PC-9 (cell line): Measurements from ENCODE around the gene ASGR2. TPM values are rescaled to one million over a fixed set of nuclear protein-coding genes. Genes with fewer than 3 reads are reported as not detected.
"Not testable (repeated sequence)": the region's sequence is repeated elsewhere in the genome, so short reads cannot be mapped to it uniquely, and the experiment has no call there.

Experiments used
- BruUV-seq: library from RNA; stranded (reverse); fragments of 400-500 nt; replicated peaks from 2 replicates; lab custom pipeline; 2021; lab: Mats Ljungman, UMichigan
- CTCF ChIA-PET: fragments of 300-600 bp; sonication (Branson Sonifier 250); formaldehyde crosslinking; loops from one replicate; lab custom pipeline; 2022; ENCODE audit warnings: antibody characterized with exemption; lab: Charles Lee
- POLR2A ChIA-PET: fragments of 300-600 bp; sonication (Branson Sonifier 250); formaldehyde crosslinking; loops from one replicate; lab custom pipeline; 2022; ENCODE audit warnings: antibody characterized with exemption; ENCODE audit not compliant: unreplicated experiment; lab: Charles Lee
- DNase-seq, 2 experiments: peaks; one replicate each; pipeline versions ENCODE4 v3.0.0 to v3.0.0-alpha.2; 2015 to 2022; ENCODE audit warnings: mixed read lengths in 1 of 2
- H2AFZ ChIP-seq: fragments of 200-600 bp; sonication (generic); 2 replicates; pipeline ENCODE4 v1.8.1; 2017; ENCODE audit warnings: antibody characterized with exemption
- H3F3A ChIP-seq: fragments of 200-600 bp; sonication (generic); 2 replicates; pipeline ENCODE4 v1.8.1; 2017; ENCODE audit warnings: antibody characterized with exemption, mild to moderate bottlenecking, low read depth; ENCODE audit not compliant: insufficient read depth
- H3K27ac ChIP-seq: fragments of 200-600 bp; sonication (generic); 2 replicates; pipeline ENCODE4 v1.6.1; 2016; ENCODE audit warnings: mixed run types
- H3K27me3 ChIP-seq: fragments of 200-600 bp; sonication (generic); 2 replicates; pipeline ENCODE4 v1.6.1; 2016; ENCODE audit warnings: low read depth, mixed run types; ENCODE audit not compliant: insufficient read depth
- H3K36me3 ChIP-seq: fragments of 200-600 bp; sonication (generic); 2 replicates; pipeline ENCODE4 v1.6.1; 2016; ENCODE audit warnings: low read depth, mixed run types
- H3K4me1 ChIP-seq: fragments of 200-600 bp; sonication (generic); replicated peaks from 2 replicates; pipeline ENCODE4 v1.6.1; 2016; ENCODE audit warnings: mixed run types; ENCODE audit not compliant: insufficient read depth
- H3K4me2 ChIP-seq: fragments of 200-600 bp; sonication (generic); 2 replicates; pipeline ENCODE4 v1.6.1; 2017; ENCODE audit warnings: mixed run types
- H3K4me3 ChIP-seq: fragments of 200-600 bp; sonication (generic); 2 replicates; pipeline ENCODE4 v1.6.1; 2016; ENCODE audit warnings: mixed run types
- H3K79me2 ChIP-seq: fragments of 200-600 bp; sonication (generic); 2 replicates; pipeline ENCODE4 v1.6.1; 2017; ENCODE audit warnings: low read depth, mixed run types
- H3K9me2 ChIP-seq: fragments of 200-600 bp; sonication (generic); 2 replicates; pipeline ENCODE4 v1.8.1; 2017; ENCODE audit warnings: mild to moderate bottlenecking; ENCODE audit not compliant: insufficient read depth
- H3K9me3 ChIP-seq: fragments of 200-600 bp; sonication (generic); 2 replicates; pipeline ENCODE4 v1.8.1; 2016; ENCODE audit warnings: low read depth; ENCODE audit not compliant: insufficient read depth
- H4K20me1 ChIP-seq: fragments of 200-600 bp; sonication (generic); 2 replicates; pipeline ENCODE4 v1.8.1; 2017; ENCODE audit not compliant: insufficient read depth
- CTCF ChIP-seq: fragments of 200-600 bp; sonication (generic); conservative IDR thresholded peaks from 2 replicates; pipeline ENCODE4 v1.6.1; 2017; ENCODE audit warnings: mixed run types, antibody characterized with exemption, mild to moderate bottlenecking, moderate library complexity
- EZH2 ChIP-seq: fragments of 200-600 bp; sonication (generic); IDR thresholded peaks from 2 replicates; pipeline ENCODE4 v1.8.0; 2017; ENCODE audit warnings: antibody characterized with exemption, low read depth
- intact Hi-C: fragments of 100-400 bp; cut with micrococcal nuclease; formaldehyde crosslinking; loops from one replicate; pipeline ENCODE4 v1.10.0; 2022; ENCODE audit not compliant: unreplicated experiment
- total RNA-seq: library from RNA; stranded (reverse); gene quantifications from 2 replicates; pipeline ENCODE4 v1.2.3, GENCODE V29; 2021

Gene ASGR2
- total RNA-seq, 1 experiment from 2014 or later, result not detected

- CTCF ChIA-PET, result not testable (repeated sequence)
Observed at GRCh38 chr17:7088442-7088841, 26.2 kb downstream of the ASGR2 start.

GRCh38 chr17:7084088-7084487, 30.5 kb downstream of the ASGR2 start:
- no peak for TF ChIP-seq EZH2
- no peak for TF ChIP-seq CTCF
- Histone ChIP-seq H3K9me3 (no peaks in the 10 kb centered on the region), H3F3A (no peaks in the 10 kb centered on the region), H3K27ac (no peak overlapping the region), H2AFZ (no peak overlapping the region), H3K4me2 (no peak overlapping the region), H3K79me2 (no peaks in the 10 kb centered on the region), H3K4me1 (no peaks in the 10 kb centered on the region), H3K36me3 (no peaks in the 10 kb centered on the region), H4K20me1 (no peaks in the 10 kb centered on the region), H3K4me3 (no peak overlapping the region), H3K27me3 (peaks cover 53% of the 10 kb centered on the region), H3K9me2 (no peaks in the 10 kb centered on the region)
- DNase-seq, result no peak
- no TSS peak for BruUV-seq
- intact Hi-C loops, result no loop called here
- CTCF ChIA-PET, result no interaction called here
- POLR2A ChIA-PET, result no interaction called here

More at GRCh38 chr17:7088442-7088841, 26.2 kb downstream of the ASGR2 start:
- DNase-seq, H3K36me3 ChIP-seq, H3K27ac ChIP-seq, H3K9me3 ChIP-seq, H3K4me3 ChIP-seq, H3K4me1 ChIP-seq, H3F3A ChIP-seq, H3K9me2 ChIP-seq, POLR2A ChIA-PET, BruUV-seq, intact Hi-C loops, H3K79me2 ChIP-seq, H4K20me1 ChIP-seq, H2AFZ ChIP-seq, H3K4me2 ChIP-seq: not testable (repeated sequence)
- H3K27me3 ChIP-seq, result peaks cover 15% of the 10 kb centered on the region

DNA sequence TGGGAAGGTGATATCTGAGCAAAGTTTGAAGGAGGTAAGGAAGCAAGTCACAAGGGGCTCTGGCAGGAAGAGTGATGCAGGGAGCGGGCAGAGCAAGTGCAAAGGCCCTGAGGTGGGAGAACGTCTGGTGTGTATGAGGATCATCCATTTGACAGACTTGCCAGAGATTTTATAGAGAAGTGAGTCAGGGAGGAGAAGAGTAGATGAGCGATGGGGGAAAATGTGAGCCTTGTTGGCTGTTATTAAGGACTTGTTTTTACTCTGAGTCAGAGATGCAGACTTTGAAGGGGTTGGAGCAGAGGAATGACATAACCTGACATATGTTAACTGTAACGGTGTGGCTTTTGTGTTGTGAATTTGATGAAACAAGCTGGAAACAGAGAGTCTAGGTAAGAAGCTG, 31.0 kb downstream of the ASGR2 start:
- no peak overlapping the region for H3K4me3 ChIP-seq
- H3K36me3 ChIP-seq, result no peaks in the 10 kb centered on the region
- POLR2A ChIA-PET, result no interaction called here
- H3F3A ChIP-seq, result no peaks in the 10 kb centered on the region
- CTCF ChIA-PET, result no interaction called here
- intact Hi-C loops, result no loop called here
- no peaks in the 10 kb centered on the region for H3K4me1 ChIP-seq
- no peak overlapping the region for H3K4me2 ChIP-seq
- peaks cover 54% of the 10 kb centered on the region for H3K27me3 ChIP-seq
- TF ChIP-seq EZH2, result no peak
- no peak for TF ChIP-seq CTCF
- H3K9me2 ChIP-seq, result no peaks in the 10 kb centered on the region
- H3K79me2 ChIP-seq, result no peaks in the 10 kb centered on the region
- no peaks in the 10 kb centered on the region for H3K9me3 ChIP-seq
- DNase-seq, result no peak
- no peak overlapping the region for H3K27ac ChIP-seq
- BruUV-seq, result no TSS peak
- no peak overlapping the region for H2AFZ ChIP-seq
- no peaks in the 10 kb centered on the region for H4K20me1 ChIP-seq
